Stimulated activated naive CD8-positive, alpha-beta T cell treated with anti-CD3 and anti-CD28 coated beads, Interleukin-15, Interleukin-2, amounts not matched to agents 100 U/mL and 50 U/mL, for 24 hours (primary cell): ENCODE measurements around the gene SMC2.

Experiments used
- ATAC-seq: fragments of 150-1000 bp; cut with Tn5 transposase; one replicate; pipeline ENCODE4 v1.10.0; 2021
- DNase-seq: peaks from one replicate; pipeline ENCODE4 v3.0.0; 2021

SMC2 gene

DNA sequence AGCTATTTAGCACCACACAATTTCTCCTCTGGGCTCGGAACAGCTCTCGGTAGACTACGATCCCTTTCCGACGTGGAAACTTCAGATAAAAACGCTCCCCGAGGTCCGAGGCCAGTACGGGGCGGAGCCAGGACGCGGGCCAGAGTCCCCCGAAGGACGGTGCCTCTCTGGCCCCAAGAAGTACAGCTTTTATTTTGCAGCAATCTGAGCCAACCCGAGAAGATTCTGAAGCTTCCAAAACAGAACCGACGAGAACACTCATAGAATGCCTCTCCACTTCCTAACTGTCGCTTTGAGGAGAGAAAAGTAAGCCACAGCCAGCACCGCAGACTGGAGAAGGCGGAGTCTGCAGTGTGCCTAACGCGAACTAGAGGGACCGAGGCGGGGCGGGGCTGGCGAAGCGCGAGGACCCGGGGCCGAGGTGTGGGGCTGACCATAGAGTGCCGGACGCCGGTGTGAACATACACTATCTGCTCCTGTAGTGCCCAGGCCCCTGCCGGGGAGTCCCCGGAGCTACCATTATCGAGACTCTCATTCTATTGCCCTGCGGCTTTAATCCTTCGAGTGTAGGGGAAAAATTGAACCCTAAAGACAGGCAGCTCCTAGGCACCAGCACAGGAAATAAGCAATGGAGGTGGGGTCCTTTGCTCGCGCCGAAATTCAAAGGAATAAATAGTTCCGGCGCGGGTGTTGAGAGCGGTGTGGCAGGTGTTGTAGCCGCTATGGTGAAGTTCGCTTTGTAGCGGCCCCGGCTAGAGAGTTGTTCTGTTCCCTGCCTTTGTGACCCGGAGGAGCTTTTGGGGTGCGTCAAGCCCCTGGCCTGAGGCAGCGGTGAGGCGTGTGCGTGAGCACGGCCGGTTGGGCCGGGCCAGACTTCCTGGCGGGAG lies at the start of gene SMC2:
Gene SMC2, plus strand, starts transcription at position 663 of the 887 bp plus-strand sequence. CDS start 1,076 bp downstream, outside the sequence.
- ATAC-seq (peak; percentile 97), DNase-seq (peak; percentile 92)

DNA sequence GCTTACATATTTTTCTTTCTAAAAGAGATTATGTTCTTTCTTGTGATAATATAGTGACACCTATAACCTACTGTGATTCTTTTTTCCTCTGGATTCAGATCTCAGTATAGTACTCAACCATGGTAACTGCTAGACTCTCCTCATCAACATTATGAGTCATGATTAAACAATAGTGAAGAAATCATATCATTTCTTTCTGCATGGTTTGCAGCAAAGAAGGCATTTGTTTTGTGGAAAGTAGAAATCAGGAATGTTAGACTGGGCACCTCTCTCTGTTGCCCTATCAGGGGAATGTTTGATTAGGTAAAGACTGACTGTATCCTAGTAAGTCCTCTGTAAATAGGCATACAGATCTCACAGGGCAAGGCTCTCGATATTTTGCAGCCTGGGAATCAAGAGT lies 25.6 kb upstream of the SMC2 start:
- DNase-seq: no peak
- no peak for ATAC-seq

DNA sequence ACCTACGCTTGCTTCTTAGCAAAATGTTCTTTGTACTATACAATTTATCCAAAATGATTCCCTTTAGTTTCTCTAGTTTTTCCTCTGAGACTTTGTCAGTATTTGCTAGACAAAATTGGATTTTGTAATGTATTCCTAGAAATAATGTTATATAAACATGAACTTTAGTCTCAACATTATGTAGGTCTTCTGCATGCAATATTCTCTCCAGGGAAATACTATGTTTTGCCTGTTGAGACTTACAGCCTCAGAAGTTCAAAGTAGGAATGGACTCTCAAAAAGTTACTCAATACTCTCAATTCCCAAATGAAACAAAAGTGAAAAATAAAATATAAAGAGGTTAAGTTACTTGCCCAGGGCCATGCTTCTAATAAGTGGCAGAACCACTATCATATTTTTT lies 24.8 kb upstream of the SMC2 start:
- DNase-seq: no peak

DNA sequence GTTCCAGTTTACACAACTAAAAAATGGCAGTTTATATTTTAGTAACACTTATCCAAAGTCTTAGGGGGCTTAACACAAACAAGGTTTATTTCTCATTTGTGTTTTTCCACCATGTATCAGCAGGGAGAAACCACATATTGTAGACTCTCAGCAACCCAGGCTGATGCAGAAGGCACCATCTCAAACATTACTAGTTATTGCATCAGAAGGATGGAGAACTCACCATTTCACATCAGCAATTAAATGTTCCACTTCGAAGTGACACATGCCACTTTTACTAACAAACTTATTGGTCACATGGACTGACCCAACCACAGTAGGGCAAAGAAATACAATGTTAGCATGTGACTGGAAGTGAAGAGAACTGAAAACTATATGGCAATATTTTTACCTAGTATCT lies 22.5 kb upstream of the SMC2 start:
- ATAC-seq (no peak), DNase-seq (no peak)

More for the DNA sequence above, 24.8 kb upstream of the SMC2 start:
- no peak for ATAC-seq

DNA sequence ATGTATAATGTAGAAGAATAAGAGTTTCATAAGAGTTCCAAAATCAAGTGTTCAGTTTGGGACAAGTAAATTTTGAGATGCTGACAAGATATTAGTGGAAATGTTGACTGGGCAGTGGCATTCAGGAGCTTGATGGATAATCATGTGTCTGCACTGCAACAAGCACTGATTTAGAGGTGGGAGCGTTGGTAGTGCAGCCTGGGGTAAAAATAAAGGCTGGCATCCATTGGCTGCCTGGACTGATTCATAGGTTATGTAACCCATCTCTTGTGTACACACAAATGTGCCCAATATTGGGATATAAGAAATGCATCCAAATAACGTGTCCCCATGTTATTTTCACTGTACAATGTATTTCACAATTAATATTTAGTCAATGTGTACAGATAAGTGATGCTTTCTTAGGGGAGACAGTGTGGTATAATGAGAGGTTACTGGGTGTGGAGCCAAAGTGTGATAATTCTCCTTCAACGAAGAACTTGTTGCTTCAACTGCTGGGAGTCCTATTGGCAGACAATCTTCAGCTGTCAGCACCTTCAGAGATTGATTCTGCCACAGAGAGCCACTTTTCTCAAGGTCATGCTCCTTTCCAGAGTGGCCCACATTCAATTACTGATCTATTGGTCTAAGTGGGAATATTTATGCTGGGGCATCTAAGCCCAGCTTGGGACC lies 20.9 kb upstream of the SMC2 start:
- DNase-seq: no peak
- ATAC-seq: no peak

DNA sequence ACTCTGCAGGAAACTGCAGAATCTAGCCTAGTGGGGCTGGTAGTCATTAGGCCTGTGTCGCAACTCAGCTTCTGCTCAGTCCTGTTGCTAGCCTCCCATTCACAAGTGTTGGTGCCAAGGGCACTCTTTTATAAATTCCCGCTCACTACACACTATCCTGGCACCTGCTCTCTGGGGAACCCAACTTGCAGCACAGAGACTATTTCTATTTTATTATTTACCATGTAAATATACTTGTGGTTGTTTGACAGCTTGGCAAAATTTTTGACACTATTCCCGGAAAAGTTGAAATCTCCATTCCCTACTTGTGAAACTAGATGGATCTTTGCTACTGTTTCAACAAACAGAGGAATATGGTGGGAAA lies 20.4 kb upstream of the SMC2 start:
- no peak for DNase-seq
- ATAC-seq: no peak

DNA sequence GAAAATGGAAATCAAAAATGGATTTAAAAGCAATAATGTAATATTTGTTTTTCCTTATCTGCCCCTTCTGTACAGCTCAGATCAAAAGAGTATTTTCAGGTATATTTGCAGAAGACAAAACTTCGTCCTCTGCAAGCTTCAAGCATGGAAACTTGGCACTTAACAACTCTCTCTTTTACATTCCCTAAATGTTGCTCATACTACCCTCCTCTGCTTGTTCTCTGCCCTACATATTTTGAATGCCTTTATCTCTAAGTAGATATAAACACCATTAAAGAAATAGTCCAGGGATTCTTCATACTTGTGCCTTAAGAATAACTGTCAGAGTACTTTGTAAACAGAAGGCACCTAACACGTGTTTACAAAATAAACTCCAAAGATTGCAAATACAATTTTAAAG lies 19.2 kb upstream of the SMC2 start:
- DNase-seq (no peak), ATAC-seq (no peak)

DNA sequence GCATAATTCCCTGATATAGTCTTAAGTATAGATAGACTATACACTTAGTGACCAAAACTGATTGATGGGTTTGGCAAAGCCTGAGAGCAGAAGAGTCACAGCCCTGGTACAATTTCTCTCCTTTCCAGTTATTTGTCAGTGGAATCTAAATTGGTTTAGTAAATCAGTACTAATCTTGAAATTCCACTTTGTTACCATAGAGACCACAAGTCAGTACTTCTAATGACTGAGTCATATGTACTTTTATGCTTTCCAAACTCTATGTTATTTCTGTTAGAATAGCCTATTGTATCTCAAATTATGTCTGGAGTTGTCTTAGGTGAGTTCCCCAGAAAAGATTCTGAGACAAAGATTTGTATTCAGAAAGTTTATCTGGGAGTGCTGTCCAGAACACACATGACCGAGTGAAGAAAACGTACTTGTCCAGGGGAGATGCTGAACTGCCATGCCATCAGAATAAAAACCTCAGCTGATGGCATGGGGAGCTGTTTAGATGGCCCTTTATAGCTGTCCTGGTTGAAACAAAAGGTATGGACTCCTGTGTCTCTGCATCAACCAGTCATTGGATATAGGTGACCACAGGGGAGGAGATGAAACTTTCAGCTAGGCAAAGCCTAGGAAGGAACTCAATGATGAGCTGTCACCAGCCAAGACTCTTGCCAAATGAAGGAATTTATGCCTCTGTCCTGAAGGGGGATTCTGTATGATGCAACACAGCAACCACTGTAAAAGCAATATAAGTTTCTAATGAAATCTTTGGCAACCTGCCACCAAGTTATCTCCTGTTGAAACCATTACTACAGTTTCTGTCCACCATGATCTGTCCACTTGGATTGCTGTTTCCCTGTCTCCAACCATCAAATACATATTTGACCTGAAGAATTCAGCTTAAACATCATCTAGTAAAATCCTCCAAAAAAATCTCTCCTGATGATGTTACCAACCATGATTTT lies 18.0 kb upstream of the SMC2 start:
- ATAC-seq (peak; percentile 36), DNase-seq (no peak)

DNA sequence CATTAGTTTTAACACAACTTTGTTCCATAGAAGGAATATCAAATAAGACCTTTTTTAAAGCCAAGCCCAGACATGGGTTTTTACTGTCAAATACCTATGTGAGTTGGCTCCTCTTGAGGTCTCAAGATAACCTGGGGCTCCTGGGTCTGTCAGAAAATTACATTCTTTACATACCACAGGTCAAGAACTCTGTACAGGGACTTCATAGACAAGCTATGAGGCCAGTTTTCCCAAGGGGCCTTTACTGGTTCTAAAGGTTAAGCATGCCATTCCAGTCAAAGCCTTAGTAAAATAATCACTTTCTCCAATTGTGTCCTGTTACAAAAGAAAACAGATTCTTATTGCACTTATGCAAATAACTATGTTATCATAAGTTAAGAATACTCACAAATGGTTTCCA lies 15.5 kb upstream of the SMC2 start:
- ATAC-seq (no peak), DNase-seq (no peak)

DNA sequence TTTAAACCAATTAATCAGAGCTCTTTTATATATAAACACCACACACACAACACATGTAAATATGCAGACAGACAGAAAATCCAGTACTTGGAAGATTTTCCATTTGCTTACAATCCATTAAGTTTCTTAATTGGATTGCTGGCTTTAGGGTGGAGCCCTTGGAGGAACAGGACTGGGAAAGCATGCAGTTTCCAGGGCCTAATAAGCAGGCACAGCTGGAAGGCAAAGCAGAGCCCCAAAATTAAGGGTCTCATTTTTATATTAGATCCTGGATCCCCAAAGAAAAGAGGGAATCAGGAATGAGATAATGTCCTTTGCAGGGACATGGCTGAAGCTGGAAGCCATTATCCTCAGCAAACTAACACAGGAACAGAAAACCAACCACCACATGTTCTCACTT lies 13.1 kb upstream of the SMC2 start:
- DNase-seq (no peak), ATAC-seq (no peak)

DNA sequence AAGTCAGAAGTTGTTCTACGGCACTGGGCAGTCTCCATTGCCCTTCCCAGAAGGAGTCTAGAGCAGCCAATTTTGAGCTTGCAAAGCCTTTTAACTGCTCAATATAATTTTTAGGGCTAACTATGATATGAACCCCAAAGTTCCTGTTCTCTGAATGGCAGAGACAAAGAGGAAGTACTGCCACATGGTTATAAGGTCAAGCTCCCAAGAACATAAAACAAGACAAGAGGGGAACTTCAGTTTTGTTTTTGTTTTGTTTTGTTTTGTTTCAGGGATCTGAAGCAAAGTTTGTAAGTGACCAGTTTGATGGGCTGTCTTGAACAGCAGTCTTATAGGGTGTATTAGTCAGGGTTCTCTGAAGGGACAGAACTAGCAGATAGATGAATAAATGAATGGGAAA lies 11.9 kb upstream of the SMC2 start:
- no peak for ATAC-seq
- DNase-seq: no peak

DNA sequence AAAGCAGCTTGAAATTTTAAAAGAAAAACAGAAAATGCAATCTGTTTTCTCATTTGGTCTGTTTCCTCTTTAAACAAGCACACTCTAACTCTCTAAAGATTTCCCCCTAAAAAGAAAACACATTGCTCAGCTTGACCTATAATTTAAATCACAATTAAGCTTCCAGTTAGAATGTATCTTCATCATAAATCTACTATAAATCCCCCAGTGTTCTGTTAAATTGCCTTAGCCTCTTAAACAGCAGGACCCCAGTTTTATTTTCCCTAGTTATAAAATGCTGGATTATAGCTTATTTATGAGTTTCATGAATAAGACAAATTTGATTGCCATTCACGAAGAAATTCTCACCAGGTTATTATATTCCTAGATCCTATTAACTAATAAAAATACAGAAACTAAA lies 8.6 kb upstream of the SMC2 start:
- ATAC-seq (no peak), DNase-seq (no peak)

DNA sequence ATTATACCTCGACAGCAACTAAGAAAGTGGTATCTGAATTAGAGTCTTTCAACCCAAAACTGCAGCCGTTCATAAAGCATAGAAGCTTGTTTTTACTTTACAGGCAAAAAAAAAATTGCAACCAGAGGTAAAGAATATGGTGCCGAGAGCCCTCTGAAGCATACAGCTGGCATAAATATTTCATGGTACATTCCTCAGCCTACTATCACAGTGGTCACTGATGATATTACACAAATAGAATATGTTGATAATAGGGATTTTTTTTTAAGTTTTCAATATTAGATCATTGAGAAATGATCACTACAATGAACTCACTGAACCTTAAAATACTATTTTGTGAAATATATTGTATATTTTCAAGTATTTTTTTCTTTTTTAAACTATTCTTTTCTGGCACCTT lies 6.2 kb upstream of the SMC2 start:
- ATAC-seq: no peak
- no peak for DNase-seq

DNA sequence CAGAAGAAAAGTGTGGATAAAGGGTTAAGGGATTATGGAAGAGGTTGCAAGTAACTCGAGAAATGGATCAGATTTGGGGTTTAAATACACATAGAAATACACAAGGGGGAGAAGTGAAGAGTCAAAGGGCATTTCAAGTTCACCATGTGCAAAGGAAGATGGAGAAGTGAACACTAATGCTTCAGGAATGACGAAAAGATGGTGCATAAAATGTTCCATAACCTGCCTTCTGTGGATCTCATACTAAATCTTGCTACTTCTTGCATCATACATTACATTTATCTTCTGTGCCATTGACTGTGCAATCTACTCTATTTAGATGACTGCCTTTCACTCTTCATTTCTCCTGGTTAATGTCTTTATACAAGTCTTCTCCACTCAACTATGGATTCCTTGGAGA lies 5.7 kb upstream of the SMC2 start:
- DNase-seq (no peak), ATAC-seq (no peak)

DNA sequence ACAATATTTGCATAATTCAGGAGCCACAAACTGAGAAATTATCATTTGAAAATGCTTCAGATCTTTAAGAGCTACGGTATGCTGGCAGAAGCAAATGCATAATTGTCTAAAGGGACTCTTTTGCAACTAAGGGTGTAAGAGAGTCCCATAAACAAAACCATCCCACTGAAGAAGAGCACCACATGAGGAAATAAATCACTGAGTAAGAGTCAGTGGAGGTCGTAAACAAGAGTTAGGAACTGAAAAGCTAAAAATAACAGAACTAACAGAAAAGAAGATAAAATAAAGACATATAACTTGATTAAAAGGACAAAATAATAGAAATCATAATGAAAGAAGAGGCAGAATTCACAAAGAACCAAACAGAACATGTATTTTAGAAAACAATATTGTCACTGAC lies 3.5 kb upstream of the SMC2 start:
- DNase-seq: no peak
- ATAC-seq: no peak

DNA sequence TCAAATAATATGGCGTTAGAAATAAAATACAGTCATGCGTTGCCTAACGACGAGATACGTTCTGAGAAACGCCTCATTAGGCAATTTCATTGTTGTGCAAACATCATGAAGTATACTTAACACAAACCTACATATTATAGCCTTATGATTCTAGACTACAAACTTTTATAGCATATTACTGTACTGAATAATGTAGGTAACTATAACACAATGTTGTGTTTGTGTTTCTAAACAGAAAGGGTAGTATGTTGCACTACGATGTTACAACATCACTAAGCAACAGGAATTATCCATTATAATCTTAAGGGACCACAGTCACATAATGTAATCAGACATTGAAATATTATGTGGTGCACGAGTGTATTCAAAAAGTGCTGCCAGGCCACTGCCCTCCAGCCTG lies 3.0 kb upstream of the SMC2 start:
- no peak for ATAC-seq
- no peak for DNase-seq

DNA sequence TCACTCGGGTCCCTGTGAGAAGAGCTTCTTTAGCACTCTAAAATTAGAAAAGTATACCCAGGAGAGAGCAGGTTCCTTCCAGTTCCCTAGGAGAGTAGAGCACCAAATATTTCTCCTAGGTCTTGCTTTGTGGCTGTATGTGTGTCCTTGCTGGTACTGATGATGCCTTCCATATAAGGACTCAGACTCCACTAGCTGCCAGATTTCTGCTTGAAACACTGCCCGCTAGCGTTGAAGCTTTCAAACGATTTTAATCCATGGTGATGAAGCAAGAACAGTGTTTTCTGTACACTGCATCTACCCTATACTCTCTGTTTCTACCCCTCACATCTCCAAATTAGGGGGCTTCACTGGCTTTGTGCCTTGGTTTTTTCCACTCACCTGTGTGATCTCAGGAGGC lies 2.4 kb upstream of the SMC2 start:
- DNase-seq: no peak
- no peak for ATAC-seq

DNA sequence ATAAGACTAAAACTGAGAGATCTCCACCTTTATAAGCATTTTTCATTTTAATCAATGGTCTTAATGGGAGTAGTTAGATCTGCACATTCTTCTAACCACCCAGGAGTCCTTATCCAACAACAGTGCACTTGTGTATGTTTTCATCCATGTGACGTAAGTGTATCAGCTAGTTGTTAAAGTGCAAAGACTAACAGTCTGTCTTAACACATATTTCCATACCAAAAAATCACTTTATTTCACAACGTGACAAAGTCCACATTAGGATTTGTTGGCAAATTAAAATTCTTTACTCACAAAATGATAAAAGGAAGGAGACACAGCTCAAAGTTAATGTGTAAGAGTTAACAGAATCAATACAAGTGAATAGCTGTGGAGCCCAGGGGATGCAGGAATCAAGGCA lies 1.9 kb upstream of the SMC2 start:
- ATAC-seq (no peak), DNase-seq (no peak)

DNA sequence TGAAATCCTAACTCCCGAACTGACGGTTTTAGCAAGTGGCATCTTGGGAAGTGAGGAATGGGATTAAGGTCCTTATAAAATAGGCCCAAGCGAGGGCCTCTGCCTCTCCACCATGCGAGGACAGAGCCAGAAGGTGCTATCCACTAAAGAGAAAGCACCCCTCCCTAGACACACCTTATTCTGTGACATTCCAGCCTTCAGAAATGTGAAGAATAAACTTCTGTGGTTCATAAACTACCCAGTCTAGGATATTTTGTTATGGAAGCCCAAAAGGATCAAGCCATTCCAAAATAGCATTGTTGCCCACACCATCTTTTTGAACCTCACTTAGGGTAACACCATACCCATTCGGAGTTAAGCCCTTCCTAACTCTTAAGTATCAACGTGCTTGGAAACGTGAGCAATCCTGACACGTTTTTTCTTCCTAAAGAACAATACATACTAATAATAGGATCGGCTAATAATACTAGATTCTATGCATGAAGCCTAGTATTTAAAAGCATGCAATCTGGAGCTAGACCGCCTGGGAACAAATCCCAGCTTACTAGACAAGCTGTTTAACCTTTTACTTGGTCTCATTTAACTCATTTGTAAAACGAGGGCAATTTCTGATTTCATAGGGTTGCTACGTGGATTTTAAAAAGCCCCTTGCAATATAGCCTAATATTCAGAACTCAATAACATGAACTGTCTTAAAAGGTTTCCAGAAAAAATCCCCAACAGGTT lies 1.1 kb upstream of the SMC2 start:
- DNase-seq (no peak), ATAC-seq (no peak)

DNA sequence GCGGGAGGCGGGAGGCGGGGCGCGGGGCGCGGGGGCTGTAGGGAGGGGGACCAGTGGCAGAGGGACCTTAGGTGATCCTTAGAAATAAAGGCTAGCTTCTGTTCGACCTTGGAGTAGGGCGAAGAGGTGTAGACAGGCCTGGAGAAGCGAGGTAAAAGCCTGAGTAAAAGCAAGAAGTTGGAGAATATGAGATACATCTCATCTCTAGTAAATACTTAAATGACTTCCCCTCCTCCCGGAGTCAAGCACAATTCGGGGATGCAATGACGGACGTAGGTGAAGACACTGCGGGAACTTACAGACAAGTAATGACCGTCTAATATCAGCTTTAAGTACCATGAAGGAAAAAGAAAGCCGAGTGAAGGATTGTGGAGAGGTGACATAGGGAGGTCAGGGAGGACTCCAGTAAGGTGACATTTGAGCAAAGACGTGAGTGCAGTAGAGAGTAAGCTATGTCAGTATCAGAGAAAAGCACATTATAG lies 466 bp downstream of the SMC2 start:
- no peak for DNase-seq
- ATAC-seq: no peak

DNA sequence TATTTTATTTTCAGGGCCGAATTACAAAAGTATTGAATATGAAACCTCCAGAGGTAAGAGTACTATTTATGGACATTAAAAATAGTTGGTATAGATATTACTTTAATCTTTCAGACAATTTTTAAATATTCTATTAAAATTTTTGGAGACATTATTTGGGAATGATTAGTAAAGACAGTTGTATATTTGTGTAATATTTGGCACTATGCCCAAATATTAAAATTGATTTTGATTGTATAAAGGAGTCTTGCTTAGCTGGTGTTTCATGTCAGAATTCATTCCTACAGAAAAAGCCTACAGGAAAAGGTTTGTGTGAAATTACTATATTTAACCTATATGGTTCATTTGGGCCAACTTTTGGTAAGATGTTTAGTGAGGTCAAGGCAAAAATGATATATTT lies 5.5 kb downstream of the SMC2 start:
- DNase-seq (no peak), ATAC-seq (no peak)

DNA sequence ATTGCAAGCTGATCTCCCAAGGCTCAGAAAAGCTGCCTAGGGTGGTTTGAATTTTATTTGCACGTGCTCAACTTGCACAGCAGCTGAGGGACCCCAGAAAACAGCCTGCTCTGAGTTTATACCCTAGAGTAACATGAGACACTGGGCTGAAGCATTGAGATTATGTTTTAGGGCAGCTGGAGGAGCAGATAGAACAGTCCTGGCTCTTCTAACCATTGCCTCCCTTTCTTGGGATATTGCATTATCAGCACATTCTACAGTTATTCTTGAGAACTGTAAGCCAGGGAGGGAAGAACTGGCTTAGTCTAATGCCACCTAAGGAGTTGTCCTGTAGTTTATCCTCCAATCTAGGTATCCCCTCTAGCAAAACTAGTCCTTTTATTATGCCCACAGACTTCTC lies 10.3 kb downstream of the SMC2 start:
- ATAC-seq (no peak), DNase-seq (no peak)
